Nasal cavity respiratory epithelium epithelial cell of viscerocranial mucosa (primary cell): ENCODE results near the gene TIMELESS. TPM values are rescaled to one million over a fixed set of nuclear protein-coding genes. Genes with fewer than 3 reads are reported as not detected.

ENCODE experiments used
- total RNA-seq: library from RNA; depleted of rRNA; stranded (reverse); fragments of >200 nt; gene quantifications from 2 replicates; pipeline ENCODE4 v1.2.3, GENCODE V29; 2014

The TIMELESS gene
- 6.8 and 7.1 TPM in 2 replicates for total RNA-seq

GRCh38 chr12:56448860-56449621 lies at the start of gene TIMELESS:
TIMELESS (minus strand) TSS chr12:56449426; CDS start chr12:56434170, 15,256 bp downstream.

GRCh38 chr12:56488041-56488955 lies 39.1 kb upstream of the TIMELESS start, which contains the start of gene GLS2:
GLS2 (minus strand) TSS chr12:56488161; CDS start chr12:56488118, 43 bp downstream.

GRCh38 chr12:56468216-56469006 lies 19.2 kb upstream of the TIMELESS start, which contains the start of gene SPRYD4:
SPRYD4 (plus strand) TSS chr12:56468578; CDS start chr12:56468592, 14 bp downstream.

GRCh38 chr12:56454557-56454956 lies 5.3 kb upstream of the TIMELESS start, which contains the start of gene MIP:
MIP (minus strand) TSS chr12:56454657; CDS start chr12:56454613, 44 bp downstream.

Other genes with a start within 250 kb of the TIMELESS start
- gene RNF41, start 227.5 kb downstream of the TIMELESS start, total RNA-seq, result 124 and 160 TPM in 2 replicates
- gene NABP2, start 225.1 kb downstream of the TIMELESS start, total RNA-seq, result 24.6 and 35.9 TPM in 2 replicates
- under 0.01 and 0.28 TPM in 2 replicates for gene SLC39A5, start 219.4 kb downstream of the TIMELESS start, total RNA-seq
- gene ANKRD52, start 191.0 kb downstream of the TIMELESS start, total RNA-seq, result 10.6 and 40.3 TPM in 2 replicates
- gene COQ10A, start 182.5 kb downstream of the TIMELESS start, total RNA-seq, result 2.9 and 4.1 TPM in 2 replicates
- 106 and 188 TPM in 2 replicates for gene CS, start 149.1 kb downstream of the TIMELESS start, total RNA-seq
- 51.6 and 53.0 TPM in 2 replicates for gene CNPY2, start 133.4 kb downstream of the TIMELESS start, total RNA-seq
- gene PAN2, start 115.4 kb downstream of the TIMELESS start, total RNA-seq, result 21.9 and 27.0 TPM in 2 replicates
- 0.21 and 0.34 TPM in 2 replicates for gene IL23A, start 110.5 kb downstream of the TIMELESS start, total RNA-seq
- 56.0 and 105 TPM in 2 replicates for gene STAT2, start 89.3 kb downstream of the TIMELESS start, total RNA-seq
- gene APOF, start 86.6 kb downstream of the TIMELESS start, total RNA-seq, result not detected in 2 replicates
- gene MIP, start 5.2 kb upstream of the TIMELESS start, total RNA-seq, result not detected in 2 replicates
- 1.0 and 1.1 TPM in 2 replicates for gene SPRYD4, start 19.2 kb upstream of the TIMELESS start, total RNA-seq
- gene GLS2, start 38.7 kb upstream of the TIMELESS start, total RNA-seq, result 2.8 and 7.2 TPM in 2 replicates
- gene RBMS2, start 72.4 kb upstream of the TIMELESS start, total RNA-seq, result 18.1 and 21.5 TPM in 2 replicates
- 17.1 and 40.9 TPM in 2 replicates for gene BAZ2A, start 180.9 kb upstream of the TIMELESS start, total RNA-seq
- 549 and 568 TPM in 2 replicates for gene ATP5F1B, start 196.6 kb upstream of the TIMELESS start, total RNA-seq
- 96.0 and 140 TPM in 2 replicates for gene PTGES3, start 238.9 kb upstream of the TIMELESS start, total RNA-seq